HG02973 (cell line): ENCODE measurements around the gene RNF207.

Experiments used
- ATAC-seq: cut with Tn5 transposase; IDR thresholded peaks from one replicate; pipeline ENCODE4 v1.9.1; 2021; ENCODE audit warnings: moderate library complexity; ENCODE audit not compliant: unreplicated experiment

RNF207 gene

GRCh38 chr1:6172549-6172948, 33.4 kb upstream of the RNF207 start:
- no peak for ATAC-seq

GRCh38 chr1:6174621-6175410, 31.1 kb upstream of the RNF207 start:
- no peak for ATAC-seq

- no peak for ATAC-seq
Measured at GRCh38 chr1:6175411-6175828, 30.5 kb upstream of the RNF207 start.

- ATAC-seq, result no peak
Measured at GRCh38 chr1:6176779-6177178, 29.1 kb upstream of the RNF207 start.

- ATAC-seq, result no peak
Measured at GRCh38 chr1:6177681-6178380, 28.1 kb upstream of the RNF207 start.

GRCh38 chr1:6178751-6179563, 27.0 kb upstream of the RNF207 start:
- ATAC-seq, result no peak

GRCh38 chr1:6179564-6180175, 26.2 kb upstream of the RNF207 start:
- no peak for ATAC-seq

- ATAC-seq, result no peak
Measured at GRCh38 chr1:6180268-6180706, 25.6 kb upstream of the RNF207 start, which contains the start of gene CHD5. CHD5 (minus strand) TSS chr1:6180321; CDS start chr1:6180023, 298 bp downstream.

- ATAC-seq, result no peak
Measured at GRCh38 chr1:6180707-6181311, 25.1 kb upstream of the RNF207 start.

GRCh38 chr1:6181347-6181770, 24.6 kb upstream of the RNF207 start:
- ATAC-seq, result no peak

- ATAC-seq, result no peak
Measured at GRCh38 chr1:6183520-6183989, 22.4 kb upstream of the RNF207 start.

GRCh38 chr1:6184083-6184783, 21.7 kb upstream of the RNF207 start:
- no peak for ATAC-seq

- ATAC-seq, result no peak
Measured at GRCh38 chr1:6185151-6185550, 20.8 kb upstream of the RNF207 start.

GRCh38 chr1:6185635-6186382, 20.1 kb upstream of the RNF207 start:
- ATAC-seq, result no peak

GRCh38 chr1:6188466-6188865, 17.5 kb upstream of the RNF207 start:
- ATAC-seq, result no peak

GRCh38 chr1:6191968-6192367, 14.0 kb upstream of the RNF207 start:
- no peak for ATAC-seq

GRCh38 chr1:6197746-6198427, 8.0 kb upstream of the RNF207 start:
- no peak for ATAC-seq

- peak; percentile 9 for ATAC-seq
Measured at GRCh38 chr1:6198646-6199297, 7.1 kb upstream of the RNF207 start.
